ENCODE measurements around the gene MRPL14. TPM values are rescaled to one million over a fixed set of nuclear protein-coding genes. Genes with fewer than 3 reads are reported as not detected.

The MRPL14 gene
- total and polyA plus RNA-seq, 4 donors, result 34.6 to 118 (median 40.9) TPM

DNA sequence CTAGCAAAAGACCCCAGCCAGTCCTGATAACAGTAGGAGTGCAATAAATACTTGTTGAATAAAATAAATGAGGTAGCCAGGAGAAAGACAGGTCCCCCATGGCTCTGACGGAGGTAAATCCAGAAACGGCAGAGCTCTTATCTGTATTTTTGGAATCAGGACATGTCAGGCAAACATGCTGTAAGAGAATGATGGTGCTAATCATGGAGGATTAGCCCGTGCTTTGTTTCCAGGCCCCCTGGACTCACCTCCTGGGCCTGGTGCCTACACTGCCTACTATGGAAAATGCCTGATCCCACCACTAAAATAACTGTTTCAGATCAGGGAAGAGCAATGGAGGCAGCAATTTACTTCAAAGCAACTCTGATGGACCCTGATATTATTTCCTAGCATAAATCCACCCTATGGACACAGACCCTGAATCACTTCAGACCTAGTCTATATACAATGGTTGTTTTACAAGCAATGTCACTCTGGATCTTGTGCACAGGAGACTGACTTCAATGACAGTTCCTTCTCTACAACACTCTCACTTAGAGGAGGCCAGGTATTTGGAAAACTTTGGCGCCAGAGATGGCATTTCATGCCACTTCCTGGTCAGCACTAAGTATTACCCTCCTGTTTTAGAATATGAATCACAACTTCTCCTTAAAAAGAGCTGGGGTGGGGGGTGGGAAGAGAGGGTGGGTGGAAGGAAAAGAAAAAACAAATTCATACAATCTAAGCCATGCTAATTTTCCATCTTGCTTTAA lies 6.4 kb downstream of the MRPL14 start:
- WGBS, result 60% methylated on average over 4 of the region's 4 CpGs
- Histone ChIP-seq H3K27me3 (ENCODE audit: control insufficient read depth in 4 of 4, insufficient read depth in 4 of 4, low read length in 3 of 4) (no peaks in the 10 kb centered on the region), H3K9ac (ENCODE audit: low read depth in 1 of 2, low read length in 2 of 2) (no peak overlapping the region), H3K9me3 (ENCODE audit: control insufficient read depth in 4 of 4, low read length in 3 of 4) (no peaks in the 10 kb centered on the region), H3K27ac (ENCODE audit: low read depth in 1 of 2, low read length in 2 of 2) (no peak overlapping the region), H3K36me3 (ENCODE audit: control insufficient read depth in 4 of 4, insufficient read depth in 3 of 4, low read depth in 1 of 4, low read length in 3 of 4) (no peaks in the 10 kb centered on the region), H3K4me3 (ENCODE audit: low read depth in 1 of 3, low read length in 3 of 3) (no peak overlapping the region), H3K4me1 (ENCODE audit: control insufficient read depth in 4 of 4, insufficient read depth in 4 of 4, low read length in 3 of 4) (peaks cover 21 to 74% (median 63%) of the 10 kb centered on the region in 4 donors)
- DNase-seq (ENCODE audit: low spot score), result no peak
- TF ChIP-seq, protein P1, sequence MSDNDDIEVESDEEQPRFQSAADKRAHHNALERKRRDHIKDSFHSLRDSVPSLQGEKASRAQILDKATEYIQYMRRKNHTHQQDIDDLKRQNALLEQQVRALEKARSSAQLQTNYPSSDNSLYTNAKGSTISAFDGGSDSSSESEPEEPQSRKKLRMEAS (IDR thresholded peaks at IDR 0.05), result no peak

DNA sequence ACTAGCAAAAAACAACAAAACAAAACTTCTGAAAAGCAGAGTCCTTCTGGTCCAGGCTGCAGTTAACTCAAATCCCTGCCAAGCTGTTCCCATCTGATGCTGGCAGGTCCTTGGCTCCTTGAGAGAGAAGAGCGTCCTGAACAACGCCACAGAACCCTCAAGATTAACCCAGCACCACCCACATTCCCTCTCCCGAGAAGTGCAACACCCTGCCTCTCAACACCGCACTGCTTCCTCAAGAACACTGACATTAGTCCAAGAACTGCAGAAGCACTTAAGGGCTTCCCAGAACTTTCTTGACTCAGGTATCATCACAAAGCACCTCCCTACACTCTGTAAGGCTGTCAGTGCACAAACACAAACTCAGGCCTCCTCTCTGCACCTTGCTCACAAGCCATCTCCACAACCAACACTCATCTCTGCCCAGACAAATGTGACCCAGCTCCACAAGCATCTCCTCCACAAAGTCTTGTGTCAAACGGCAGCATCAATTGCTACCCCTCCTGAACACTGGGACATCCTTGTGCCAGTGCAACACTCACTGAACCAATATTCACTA lies 7.5 kb downstream of the MRPL14 start:
- DNase-seq (ENCODE audit: low spot score), result no peak
- Histone ChIP-seq H3K9ac (ENCODE audit: low read depth in 1 of 2, low read length in 2 of 2) (no peak overlapping the region), H3K4me3 (ENCODE audit: low read depth in 1 of 3, low read length in 3 of 3) (no peak overlapping the region), H3K27ac (ENCODE audit: low read depth in 1 of 2, low read length in 2 of 2) (no peak overlapping the region), H3K36me3 (ENCODE audit: control insufficient read depth in 4 of 4, insufficient read depth in 3 of 4, low read depth in 1 of 4, low read length in 3 of 4) (peaks cover 0 to 2% (median 0%) of the 10 kb centered on the region in 4 donors), H3K27me3 (ENCODE audit: control insufficient read depth in 4 of 4, insufficient read depth in 4 of 4, low read length in 3 of 4) (no peaks in the 10 kb centered on the region), H3K9me3 (ENCODE audit: control insufficient read depth in 4 of 4, low read length in 3 of 4) (no peaks in the 10 kb centered on the region), H3K4me1 (ENCODE audit: control insufficient read depth in 4 of 4, insufficient read depth in 4 of 4, low read length in 3 of 4) (peaks cover 21 to 64% (median 54%) of the 10 kb centered on the region in 4 donors)
- WGBS, result 77% methylated on average over 5 of the region's 5 CpGs
- TF ChIP-seq RAD21 (IDR thresholded peaks at IDR 0.05) (no peak), RXRA (IDR thresholded peaks at IDR 0.05) (no peak), SP1 (IDR thresholded peaks at IDR 0.05) (no peak), YY1 (IDR thresholded peaks at IDR 0.05) (no peak), JUND (IDR thresholded peaks at IDR 0.05) (no peak), HNF4A (conservative IDR thresholded peaks at IDR 0.05) (no peak), FOXA2 (IDR thresholded peaks at IDR 0.05) (no peak), TAF1 (conservative IDR thresholded peaks at IDR 0.05) (no peak), FOXA1 (IDR thresholded peaks at IDR 0.05) (no peak)
- TF ChIP-seq, protein P1 (IDR thresholded peaks at IDR 0.05), result no peak
- TF ChIP-seq, protein P2, sequence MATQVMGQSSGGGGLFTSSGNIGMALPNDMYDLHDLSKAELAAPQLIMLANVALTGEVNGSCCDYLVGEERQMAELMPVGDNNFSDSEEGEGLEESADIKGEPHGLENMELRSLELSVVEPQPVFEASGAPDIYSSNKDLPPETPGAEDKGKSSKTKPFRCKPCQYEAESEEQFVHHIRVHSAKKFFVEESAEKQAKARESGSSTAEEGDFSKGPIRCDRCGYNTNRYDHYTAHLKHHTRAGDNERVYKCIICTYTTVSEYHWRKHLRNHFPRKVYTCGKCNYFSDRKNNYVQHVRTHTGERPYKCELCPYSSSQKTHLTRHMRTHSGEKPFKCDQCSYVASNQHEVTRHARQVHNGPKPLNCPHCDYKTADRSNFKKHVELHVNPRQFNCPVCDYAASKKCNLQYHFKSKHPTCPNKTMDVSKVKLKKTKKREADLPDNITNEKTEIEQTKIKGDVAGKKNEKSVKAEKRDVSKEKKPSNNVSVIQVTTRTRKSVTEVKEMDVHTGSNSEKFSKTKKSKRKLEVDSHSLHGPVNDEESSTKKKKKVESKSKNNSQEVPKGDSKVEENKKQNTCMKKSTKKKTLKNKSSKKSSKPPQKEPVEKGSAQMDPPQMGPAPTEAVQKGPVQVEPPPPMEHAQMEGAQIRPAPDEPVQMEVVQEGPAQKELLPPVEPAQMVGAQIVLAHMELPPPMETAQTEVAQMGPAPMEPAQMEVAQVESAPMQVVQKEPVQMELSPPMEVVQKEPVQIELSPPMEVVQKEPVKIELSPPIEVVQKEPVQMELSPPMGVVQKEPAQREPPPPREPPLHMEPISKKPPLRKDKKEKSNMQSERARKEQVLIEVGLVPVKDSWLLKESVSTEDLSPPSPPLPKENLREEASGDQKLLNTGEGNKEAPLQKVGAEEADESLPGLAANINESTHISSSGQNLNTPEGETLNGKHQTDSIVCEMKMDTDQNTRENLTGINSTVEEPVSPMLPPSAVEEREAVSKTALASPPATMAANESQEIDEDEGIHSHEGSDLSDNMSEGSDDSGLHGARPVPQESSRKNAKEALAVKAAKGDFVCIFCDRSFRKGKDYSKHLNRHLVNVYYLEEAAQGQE (IDR thresholded peaks at IDR 0.05), result no peak
- TF ChIP-seq, protein P3, sequence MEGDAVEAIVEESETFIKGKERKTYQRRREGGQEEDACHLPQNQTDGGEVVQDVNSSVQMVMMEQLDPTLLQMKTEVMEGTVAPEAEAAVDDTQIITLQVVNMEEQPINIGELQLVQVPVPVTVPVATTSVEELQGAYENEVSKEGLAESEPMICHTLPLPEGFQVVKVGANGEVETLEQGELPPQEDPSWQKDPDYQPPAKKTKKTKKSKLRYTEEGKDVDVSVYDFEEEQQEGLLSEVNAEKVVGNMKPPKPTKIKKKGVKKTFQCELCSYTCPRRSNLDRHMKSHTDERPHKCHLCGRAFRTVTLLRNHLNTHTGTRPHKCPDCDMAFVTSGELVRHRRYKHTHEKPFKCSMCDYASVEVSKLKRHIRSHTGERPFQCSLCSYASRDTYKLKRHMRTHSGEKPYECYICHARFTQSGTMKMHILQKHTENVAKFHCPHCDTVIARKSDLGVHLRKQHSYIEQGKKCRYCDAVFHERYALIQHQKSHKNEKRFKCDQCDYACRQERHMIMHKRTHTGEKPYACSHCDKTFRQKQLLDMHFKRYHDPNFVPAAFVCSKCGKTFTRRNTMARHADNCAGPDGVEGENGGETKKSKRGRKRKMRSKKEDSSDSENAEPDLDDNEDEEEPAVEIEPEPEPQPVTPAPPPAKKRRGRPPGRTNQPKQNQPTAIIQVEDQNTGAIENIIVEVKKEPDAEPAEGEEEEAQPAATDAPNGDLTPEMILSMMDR (IDR thresholded peaks at IDR 0.05; ENCODE audit: low read depth, low read length, missing input control), result no peak
- TF ChIP-seq, protein P4, sequence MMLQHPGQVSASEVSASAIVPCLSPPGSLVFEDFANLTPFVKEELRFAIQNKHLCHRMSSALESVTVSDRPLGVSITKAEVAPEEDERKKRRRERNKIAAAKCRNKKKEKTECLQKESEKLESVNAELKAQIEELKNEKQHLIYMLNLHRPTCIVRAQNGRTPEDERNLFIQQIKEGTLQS (IDR thresholded peaks at IDR 0.05), result no peak
- TF ChIP-seq, protein P5, sequence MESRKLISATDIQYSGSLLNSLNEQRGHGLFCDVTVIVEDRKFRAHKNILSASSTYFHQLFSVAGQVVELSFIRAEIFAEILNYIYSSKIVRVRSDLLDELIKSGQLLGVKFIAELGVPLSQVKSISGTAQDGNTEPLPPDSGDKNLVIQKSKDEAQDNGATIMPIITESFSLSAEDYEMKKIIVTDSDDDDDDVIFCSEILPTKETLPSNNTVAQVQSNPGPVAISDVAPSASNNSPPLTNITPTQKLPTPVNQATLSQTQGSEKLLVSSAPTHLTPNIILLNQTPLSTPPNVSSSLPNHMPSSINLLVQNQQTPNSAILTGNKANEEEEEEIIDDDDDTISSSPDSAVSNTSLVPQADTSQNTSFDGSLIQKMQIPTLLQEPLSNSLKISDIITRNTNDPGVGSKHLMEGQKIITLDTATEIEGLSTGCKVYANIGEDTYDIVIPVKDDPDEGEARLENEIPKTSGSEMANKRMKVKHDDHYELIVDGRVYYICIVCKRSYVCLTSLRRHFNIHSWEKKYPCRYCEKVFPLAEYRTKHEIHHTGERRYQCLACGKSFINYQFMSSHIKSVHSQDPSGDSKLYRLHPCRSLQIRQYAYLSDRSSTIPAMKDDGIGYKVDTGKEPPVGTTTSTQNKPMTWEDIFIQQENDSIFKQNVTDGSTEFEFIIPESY (IDR thresholded peaks at IDR 0.05), result no peak

Measured in liver (tissue), 9 donors.